GM20000 (cell line): ENCODE results near the gene CKMT2.
"Not testable (repeated sequence)": the region's sequence is repeated elsewhere in the genome, so short reads cannot be mapped to it uniquely, and the experiment has no call there.

Experiments used
- DNase-seq: peaks from one replicate; pipeline ENCODE4 v3.0.0; 2012; ENCODE audit warnings: low spot score
- CTCF ChIP-seq: IDR thresholded peaks from 2 replicates; pipeline ENCODE4 v1.5.1; 2012; ENCODE audit warnings: mild to moderate bottlenecking, control low read depth; ENCODE audit errors: extremely low read depth, missing control alignments

The CKMT2 gene

DNA sequence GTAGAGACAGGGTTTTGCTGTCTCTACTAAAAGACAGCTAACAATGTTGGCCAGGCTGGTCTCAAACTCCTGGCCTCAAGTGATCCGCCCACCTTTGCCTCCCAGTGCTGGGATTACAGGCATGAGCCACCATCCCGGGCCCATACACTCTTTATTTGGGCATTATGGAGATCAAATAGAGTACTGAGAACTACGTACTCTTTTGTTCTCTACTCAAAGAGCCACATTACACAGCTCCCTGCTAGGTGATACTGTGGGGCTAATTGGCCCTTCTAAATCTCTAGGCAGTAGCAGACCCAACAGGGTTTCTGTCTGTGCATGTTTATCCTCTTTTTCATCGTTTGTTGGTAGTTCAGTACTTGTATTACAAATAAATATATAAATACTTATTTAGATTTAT lies 16.1 kb downstream of the CKMT2 start:
- TF ChIP-seq CTCF, result no peak
- DNase-seq, result no peak

DNA sequence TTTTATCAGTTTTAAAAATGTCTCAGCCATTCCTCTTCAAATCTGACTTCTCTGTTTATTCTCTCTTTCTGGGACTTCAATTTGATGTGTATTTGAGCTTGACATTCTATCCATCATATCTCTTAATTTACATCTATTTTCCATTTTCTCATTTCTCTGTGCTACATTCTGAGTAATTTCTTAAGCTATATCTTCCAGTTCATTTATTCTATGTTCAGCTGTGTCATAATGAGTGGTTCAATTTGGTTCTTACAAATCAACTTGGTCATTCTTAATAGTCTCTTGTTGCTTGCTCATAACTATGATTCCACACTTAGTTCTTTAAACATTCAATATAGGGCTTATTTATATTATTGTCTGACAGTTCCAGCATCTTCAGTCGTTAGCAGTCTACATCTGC lies 16.9 kb downstream of the CKMT2 start:
- no peak for DNase-seq
- no peak for TF ChIP-seq CTCF

DNA sequence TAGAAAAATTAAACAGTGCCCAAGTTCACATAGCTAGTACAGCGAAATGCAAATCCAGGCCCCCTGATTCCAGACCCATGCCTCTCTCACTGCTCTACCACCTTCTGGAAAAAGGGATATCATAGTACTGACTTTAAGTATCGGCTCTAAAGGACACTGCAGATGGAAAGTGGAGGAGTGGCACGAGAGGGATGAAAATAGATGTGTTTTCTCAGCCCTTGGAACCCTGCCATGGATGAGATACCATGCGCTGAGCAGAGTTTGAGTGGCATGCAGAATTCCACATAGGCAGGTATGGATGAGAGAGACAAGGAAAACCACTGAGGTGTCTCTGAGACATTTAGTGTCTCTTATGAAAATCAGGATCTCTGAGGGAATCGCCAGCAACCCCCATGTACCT lies 18.8 kb downstream of the CKMT2 start:
- no peak for DNase-seq
- TF ChIP-seq CTCF, result no peak

DNA sequence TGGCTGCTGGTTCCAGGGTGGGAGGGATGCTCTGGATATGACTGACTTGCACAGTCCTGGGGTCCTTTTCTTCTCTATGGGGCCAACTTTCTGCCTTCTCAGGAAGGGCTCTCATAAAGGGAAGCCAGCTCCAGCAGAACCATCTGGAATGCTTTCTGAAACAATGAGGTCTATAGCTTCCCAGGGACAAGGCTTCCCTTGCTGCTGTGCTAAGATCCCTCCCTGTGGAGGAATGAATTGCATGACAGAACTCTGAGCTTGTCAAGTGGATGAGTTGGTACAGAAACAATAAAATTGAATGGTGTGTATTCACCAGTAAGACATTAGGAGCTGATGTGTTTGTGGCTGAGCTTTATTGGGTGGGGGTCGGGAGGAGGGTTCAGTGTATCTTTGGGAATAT lies 19.8 kb downstream of the CKMT2 start:
- TF ChIP-seq CTCF, result no peak

GRCh38 chr5:81253875-81254274 lies 20.8 kb downstream of the CKMT2 start:
- no peak for DNase-seq
- TF ChIP-seq CTCF, result no peak

More for the DNA sequence above, 19.8 kb downstream of the CKMT2 start:
- DNase-seq, result no peak

- no peak for DNase-seq
- TF ChIP-seq CTCF, result no peak
These were observed 21.9 kb downstream of the CKMT2 start for GRCh38 chr5:81254886-81255559.

DNA sequence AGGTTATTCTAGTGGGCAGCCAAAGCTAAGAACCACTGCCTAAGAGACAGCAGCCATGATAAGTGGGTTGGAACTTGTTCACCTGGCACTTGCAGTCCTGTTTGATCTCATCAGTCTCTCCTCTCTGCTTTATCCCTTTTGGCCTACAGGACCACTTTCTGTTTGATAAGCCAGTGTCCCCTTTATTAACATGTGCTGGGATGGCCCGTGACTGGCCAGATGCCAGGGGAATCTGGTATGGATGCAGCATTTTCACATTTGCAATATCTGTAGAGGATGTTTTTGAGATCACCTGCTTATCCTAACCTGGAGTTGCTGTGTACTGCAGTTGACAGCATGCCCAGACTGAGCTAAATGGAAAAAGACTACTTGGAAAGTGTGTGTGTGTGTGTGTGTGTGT lies 23.6 kb downstream of the CKMT2 start:
- no peak for TF ChIP-seq CTCF
- DNase-seq, result no peak

DNA sequence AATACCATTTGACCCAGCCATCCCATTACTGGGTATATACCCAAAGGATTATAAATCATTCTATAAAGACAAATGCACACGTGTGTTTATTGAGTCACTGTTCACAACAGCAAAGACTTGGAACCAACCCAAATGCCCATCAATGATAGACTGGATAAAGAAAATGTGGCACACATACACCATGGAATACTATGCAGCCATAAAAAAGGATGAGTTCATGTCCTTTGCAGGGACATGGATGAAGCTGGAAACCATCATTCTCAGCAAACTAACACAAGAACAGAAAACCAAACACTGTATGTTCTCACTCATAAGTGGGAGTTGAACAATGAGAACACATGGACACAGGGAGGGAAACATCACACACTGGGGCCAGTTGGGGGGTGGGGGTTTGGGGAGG lies 29.7 kb downstream of the CKMT2 start:
- DNase-seq, result not testable (repeated sequence)
